HG02840 (cell line): ENCODE data around the gene CPA3.
A peak's percentile ranks its signal among the peaks of the same experiment; 100 is the strongest.

Source experiments
- ATAC-seq: cut with Tn5 transposase; IDR thresholded peaks from one replicate; pipeline ENCODE4 v1.9.1; 2021; ENCODE audit warnings: mild to moderate bottlenecking, moderate library complexity, moderate number of reproducible peaks; ENCODE audit not compliant: unreplicated experiment, low FRiP score

The CPA3 gene

DNA sequence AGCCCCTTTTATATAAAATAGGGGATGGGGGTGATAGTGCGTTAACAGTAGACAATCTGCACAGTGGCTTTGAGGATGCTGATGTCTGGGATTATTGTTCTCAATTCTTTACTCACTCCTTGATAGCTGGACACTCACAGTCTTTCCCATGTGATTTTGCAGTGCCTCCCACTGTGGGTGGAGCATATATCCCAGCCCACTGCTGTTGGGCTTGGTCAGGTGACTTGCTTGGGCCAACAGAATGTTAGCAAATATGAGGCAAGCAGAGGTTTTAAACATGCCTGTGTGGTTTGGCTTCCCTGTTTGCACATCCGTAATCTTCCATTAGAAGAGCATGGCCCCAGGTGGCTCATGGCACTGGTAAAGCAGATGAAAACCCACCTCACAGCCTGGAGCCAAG, 46.5 kb downstream of the CPA3 start:
- ATAC-seq, result no peak

DNA sequence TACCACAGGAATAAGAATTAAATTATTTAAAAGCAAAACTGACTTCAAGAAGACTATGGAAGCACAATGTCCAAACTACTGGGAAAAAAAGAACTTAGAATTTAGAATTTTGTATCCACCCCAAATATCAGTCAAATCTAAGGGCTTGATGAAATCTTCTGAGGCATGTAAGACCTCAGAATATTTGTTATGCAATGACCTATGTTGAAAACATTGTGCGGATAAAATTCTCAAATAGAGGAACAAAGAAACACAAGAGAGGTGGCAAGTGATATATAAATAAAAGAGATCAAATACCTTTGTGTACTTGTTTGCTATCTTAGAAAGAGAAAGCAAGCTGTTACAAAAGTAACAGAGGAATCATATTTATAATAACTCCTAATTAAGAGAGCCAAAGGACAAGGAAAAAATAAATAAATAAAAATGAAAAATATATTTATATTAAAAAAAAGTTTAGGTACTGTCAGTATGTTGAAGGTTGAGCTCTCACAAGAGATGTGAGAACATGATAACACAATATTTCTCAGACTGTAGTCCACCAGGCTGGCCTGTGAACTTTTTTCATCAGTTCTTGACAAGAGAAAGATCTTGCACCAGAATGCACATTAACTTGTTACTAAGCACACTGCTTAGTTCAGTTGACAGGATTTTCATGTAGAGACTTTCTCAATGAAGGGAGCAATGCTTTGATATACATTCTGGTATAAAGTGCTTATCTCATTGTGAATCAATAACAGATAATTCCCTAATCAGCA, 50.0 kb downstream of the CPA3 start:
- ATAC-seq, result no peak

DNA sequence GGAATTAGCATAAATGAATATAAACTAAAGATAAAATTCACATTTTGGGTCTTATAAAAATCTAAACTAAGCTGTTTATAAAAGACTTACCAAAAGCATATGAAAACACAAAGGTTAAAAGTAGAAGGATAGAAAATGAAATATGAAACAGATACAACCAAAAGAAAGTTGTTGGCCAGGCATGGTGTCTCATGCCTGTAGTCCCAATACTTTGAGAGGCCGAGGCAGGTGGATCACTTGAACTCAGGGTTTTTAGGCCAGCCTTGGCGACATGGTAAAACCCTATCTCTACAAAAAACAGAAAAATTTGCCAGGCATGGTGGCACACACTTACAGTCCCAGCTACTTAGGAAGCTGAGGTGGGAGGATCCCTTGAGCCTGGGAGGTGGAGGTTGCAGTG, 51.0 kb downstream of the CPA3 start:
- ATAC-seq, result no peak

DNA sequence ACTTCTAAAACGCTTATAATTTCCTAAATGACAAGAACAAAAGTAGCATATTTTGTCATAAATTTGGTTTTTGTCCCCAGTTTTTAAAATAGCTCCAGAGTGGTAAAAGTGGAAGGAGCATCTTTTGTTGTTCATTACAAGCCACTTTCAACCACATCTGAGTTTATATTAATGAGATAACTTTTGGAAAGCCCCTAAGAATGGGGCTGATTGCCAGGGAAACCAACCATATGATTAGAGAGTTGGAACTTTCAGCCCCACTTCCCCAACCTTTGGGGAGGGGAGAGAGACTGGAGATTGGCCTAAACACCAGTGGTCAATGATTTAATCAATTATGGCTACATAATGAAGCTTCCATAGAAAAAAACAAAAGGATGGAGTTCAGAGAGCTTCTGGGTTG, 57.4 kb downstream of the CPA3 start:
- ATAC-seq, result no peak

DNA sequence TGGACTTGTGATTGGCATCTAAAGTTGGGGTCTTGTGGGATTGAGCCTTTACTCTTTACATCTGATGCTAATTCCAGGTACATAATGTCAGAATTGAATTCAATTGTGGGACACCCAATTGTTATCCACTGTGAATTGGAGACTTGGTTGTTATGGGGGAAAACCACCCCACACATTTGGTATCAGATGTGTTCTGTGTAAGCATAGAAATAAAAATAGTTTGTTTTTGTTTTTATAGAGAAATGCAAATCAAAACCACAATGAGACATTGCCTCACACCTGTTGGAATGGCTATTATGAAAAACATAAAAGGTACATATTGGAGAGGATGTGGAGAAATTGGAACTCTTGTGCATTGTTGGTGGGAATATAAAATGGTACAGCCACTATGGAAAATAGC, 58.5 kb downstream of the CPA3 start:
- no peak for ATAC-seq

- no peak for ATAC-seq
Measured at GRCh38 chr3:148924562-148924961, 59.5 kb downstream of the CPA3 start.

- ATAC-seq, result no peak
Measured at GRCh38 chr3:148925845-148926244, 60.7 kb downstream of the CPA3 start.

DNA sequence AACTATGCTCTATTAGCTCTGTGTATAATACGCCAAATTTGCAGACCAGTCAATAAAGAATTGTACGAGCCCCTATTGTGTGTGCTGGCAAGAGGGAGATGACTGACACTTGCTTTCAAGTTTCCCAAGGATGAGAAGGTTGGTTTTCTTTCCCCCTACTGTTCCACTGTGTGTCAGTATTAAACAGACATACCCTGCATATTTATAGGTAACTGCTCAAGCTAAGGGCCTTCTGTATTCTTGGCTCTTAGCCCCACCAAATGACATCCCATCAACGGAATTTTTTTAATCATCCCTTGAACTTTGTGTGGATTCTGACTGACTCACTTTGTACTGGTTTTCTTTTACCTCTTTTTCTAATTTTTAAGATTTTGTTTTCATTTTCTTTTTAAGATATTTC, 65.7 kb downstream of the CPA3 start:
- ATAC-seq, result no peak

- ATAC-seq, result no peak
Measured at GRCh38 chr3:148931574-148931973, 66.5 kb downstream of the CPA3 start.

DNA sequence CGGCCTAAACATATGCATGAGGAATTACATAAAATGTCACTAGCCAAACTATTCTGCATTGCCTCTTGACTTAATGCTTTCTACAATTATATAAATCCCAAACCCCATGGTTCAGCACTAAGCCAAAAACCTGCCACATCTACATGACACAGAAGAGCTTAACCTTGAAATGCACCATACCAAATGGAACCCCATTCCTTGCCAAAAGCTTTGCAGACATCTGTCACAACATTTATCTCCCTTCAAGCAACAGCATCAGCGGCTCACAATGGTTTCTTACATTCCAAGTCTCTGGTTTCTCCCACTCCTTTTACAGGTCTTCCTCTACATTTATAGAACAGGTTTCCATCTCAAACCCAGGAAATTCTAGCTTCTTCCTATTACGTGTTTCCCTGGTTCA, 67.9 kb downstream of the CPA3 start:
- ATAC-seq, result no peak

DNA sequence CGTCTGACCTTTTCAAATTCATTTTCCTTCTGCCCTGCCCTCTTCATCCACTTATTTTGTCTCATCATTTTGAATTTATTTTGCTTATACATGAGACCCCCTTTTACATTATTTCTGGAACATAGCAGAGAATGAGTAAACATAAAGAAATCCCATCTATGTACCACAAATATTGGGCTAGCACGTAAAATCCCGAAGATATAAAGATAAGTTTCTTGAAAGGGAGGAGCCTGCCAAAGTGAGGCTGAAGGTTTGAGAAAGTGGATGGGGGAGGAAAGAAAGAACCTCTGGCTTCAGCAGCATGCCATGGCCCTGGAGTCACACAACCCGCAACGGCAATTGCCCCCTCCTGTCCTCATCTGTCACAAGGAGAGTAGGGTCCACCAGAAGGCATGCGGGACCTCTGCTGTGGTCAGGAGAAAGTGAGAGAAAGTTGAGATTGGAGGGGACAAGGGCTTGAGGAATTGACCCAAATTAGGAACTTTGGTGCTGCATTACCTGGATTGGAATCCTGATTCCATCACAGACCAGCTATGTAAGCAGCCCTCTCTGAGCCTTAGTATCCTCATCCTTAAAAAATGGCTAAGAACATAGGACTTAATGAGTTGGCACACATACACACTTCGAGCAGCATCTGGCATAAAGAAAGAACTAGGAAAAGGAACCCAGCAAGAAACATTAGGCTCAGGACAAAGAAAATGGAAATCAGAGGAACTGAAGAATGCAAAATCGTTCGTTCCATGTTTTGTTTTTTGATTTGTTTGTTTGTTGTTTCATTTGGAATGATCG, 72.6 kb downstream of the CPA3 start:
- no peak for ATAC-seq

- ATAC-seq, result no peak
Measured at GRCh38 chr3:148938306-148938705, 73.2 kb downstream of the CPA3 start.

DNA sequence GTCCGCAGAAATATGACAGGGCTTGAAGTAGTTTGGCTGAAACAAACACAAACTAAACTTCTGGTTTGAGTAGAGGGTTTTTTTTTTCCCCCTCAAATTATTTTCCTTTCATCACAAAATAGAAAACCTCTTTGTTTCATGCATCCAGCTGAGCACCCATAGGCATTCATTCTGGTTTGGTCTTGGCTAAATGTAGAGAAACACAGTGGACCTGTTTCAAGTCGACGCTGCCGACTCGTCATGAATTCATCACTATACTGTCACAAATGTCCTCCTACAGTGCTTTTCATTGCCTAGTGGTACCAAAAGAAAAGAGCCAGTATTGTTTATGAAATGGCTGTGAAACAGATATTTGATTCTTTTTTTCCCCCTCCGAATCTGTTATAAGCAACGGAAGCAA, 73.8 kb downstream of the CPA3 start:
- no peak for ATAC-seq

- ATAC-seq, result no peak
Measured at GRCh38 chr3:148940983-148941382, 75.9 kb downstream of the CPA3 start.

DNA sequence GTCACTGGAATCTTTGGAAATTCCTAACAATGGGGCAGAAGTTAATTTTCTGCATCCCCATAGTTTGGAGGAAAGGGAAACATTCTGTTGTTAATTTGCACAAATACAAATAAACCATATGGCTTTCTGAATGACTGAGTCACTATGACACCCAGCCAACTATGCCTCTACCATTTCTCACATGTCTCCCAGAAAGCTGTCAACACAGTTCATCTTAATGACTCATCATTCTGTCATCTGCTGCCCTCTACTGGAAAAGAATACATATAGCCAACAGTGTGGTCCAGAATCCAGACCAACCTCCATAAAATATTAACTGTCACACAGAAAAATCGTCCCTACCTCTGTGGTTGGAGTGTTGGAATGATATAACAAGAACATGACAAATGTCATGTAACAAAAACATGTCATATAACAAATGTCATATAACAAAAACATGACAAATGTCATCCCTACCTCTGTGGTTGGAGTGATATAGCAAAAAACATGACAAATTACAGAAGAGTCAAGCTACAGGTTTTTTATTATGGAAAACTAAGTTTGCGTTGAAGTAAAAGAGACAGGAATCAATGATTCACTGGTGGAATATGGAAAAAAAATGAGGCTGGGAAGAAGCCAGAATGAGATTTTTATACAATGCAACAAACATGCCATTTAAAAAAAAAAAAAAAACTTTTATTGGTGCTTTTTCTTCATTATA, 78.6 kb downstream of the CPA3 start:
- ATAC-seq, result peak; percentile 93

- ATAC-seq, result no peak
Measured at GRCh38 chr3:148945116-148945515, 80.0 kb downstream of the CPA3 start.
